K562 (cell line): ENCODE data around the gene MYO16. TPM values are rescaled to one million over a fixed set of nuclear protein-coding genes. Genes with fewer than 3 reads are reported as not detected.

Source experiments
- ATAC-seq: fragments of 200-7000 bp; cut with Tn5 transposase; 3 replicates; pipeline ENCODE4 v1.9.1; 2020; ENCODE audit warnings: moderate library complexity
- BruUV-seq: library from RNA; stranded (reverse); fragments of 400-500 nt; replicated peaks from 2 replicates; lab custom pipeline; 2021; lab: Mats Ljungman, UMichigan
- CTCF ChIA-PET: fragments of 300-600 bp; formaldehyde crosslinking; extraction: SDS; loops from one replicate; lab custom pipeline; 2021; ENCODE audit warnings: low intra/inter-chr PET ratio; lab: Yijun Ruan, JAX
- POLR2A ChIA-PET: fragments of 300-600, 350-650 bp; sonication (Branson Sonifier 250); formaldehyde crosslinking; extraction: SDS; loops from one replicate; lab custom pipeline; 2021; ENCODE audit warnings: antibody characterized with exemption, inconsistent platforms; lab: Yijun Ruan, JAX
- DNase-seq, 4 experiments: peaks; one replicate each; pipeline versions ENCODE4 v3.0.0 to v3.0.0-alpha.2; 2011 to 2018; ENCODE audit warnings: low spot score in 3 of 4, mixed read lengths in 3 of 4; ENCODE audit errors: extremely low read depth in 1 of 4
- FAIRE-seq: peaks from 2 replicates; lab custom pipeline; 2011; peaks lifted over from hg19 to GRCh38; lab: Jason Lieb, UNC
- H2AFZ ChIP-seq: 2 replicates; pipeline ENCODE4 v1.6.0; 2011; ENCODE audit warnings: low read depth, low read length, control low read depth, inconsistent platforms
- H3K27ac ChIP-seq: fragments of 200-600 bp; 3 replicates; pipeline ENCODE4 v1.8.0; 2011; ENCODE audit warnings: low read depth, mild to moderate bottlenecking, control low read depth, inconsistent platforms, low read length, moderate library complexity, mixed read lengths; ENCODE audit errors: extremely low read depth
- H3K27me3 ChIP-seq, 2 experiments: fragments of 300-600 bp in 1 of 2; 2 replicates in 1 of 2; 3 replicates in 1 of 2; pipeline versions ENCODE4 v1.6.0 to v1.8.0; 2011; ENCODE audit warnings: inconsistent platforms in 2 of 2, low read length in 2 of 2, mild to moderate bottlenecking in 1 of 2, mixed read lengths in 1 of 2, moderate library complexity in 1 of 2; ENCODE audit not compliant: control insufficient read depth in 2 of 2, insufficient read depth in 2 of 2
- H3K36me3 ChIP-seq: fragments of 300-600 bp; 3 replicates; pipeline ENCODE4 v1.8.0; 2011; ENCODE audit warnings: mild to moderate bottlenecking, low read length, inconsistent platforms; ENCODE audit not compliant: control insufficient read depth, insufficient read depth
- H3K4me1 ChIP-seq, 2 experiments: fragments of 200-600 bp in 1 of 2; replicated peaks in 1 of 2; 2 replicates in 1 of 2; 3 replicates in 1 of 2; pipeline versions ENCODE4 v1.5.1 to v1.8.0; 2011; ENCODE audit warnings: inconsistent platforms in 2 of 2, low read length in 2 of 2, mild to moderate bottlenecking in 1 of 2, mixed read lengths in 1 of 2, moderate library complexity in 1 of 2; ENCODE audit not compliant: control insufficient read depth in 2 of 2, insufficient read depth in 2 of 2
- H3K4me2 ChIP-seq: 2 replicates; pipeline ENCODE4 v1.6.1; 2011; ENCODE audit warnings: low read length, control low read depth, inconsistent platforms, mixed read lengths; ENCODE audit not compliant: insufficient read depth
- H3K4me3 ChIP-seq: fragments of 200-600 bp; sonication (generic), shearing (Covaris generic); 2 replicates; pipeline ENCODE4 v1.5.1; 2016; ENCODE audit warnings: control low read depth, inconsistent platforms
- H3K79me2 ChIP-seq: fragments of 200-600 bp; 3 replicates; pipeline ENCODE4 v1.8.0; 2011; ENCODE audit warnings: low read length, inconsistent platforms; ENCODE audit not compliant: control insufficient read depth, insufficient read depth
- H3K9ac ChIP-seq, 2 experiments: 2 replicates each; pipeline versions ENCODE4 v1.6.0 to v1.6.1; 2011; ENCODE audit warnings: low read depth in 2 of 2, low read length in 2 of 2, control low read depth in 1 of 2, inconsistent platforms in 1 of 2, mild to moderate bottlenecking in 1 of 2, mixed read lengths in 1 of 2; ENCODE audit not compliant: insufficient read depth in 1 of 2
- H3K9me1 ChIP-seq: one replicate; pipeline ENCODE4 v1.6.0; 2011; ENCODE audit warnings: inconsistent platforms, mild to moderate bottlenecking, low read length, moderate library complexity; ENCODE audit not compliant: control insufficient read depth, insufficient read depth
- H3K9me3 ChIP-seq: replicated peaks from 2 replicates; pipeline ENCODE4 v1.5.1; 2011; ENCODE audit warnings: low read depth, low read length, inconsistent platforms; ENCODE audit not compliant: control insufficient read depth, insufficient read depth
- H4K20me1 ChIP-seq: replicated peaks from 2 replicates; pipeline ENCODE4 v1.6.1; 2011; ENCODE audit warnings: low read length, inconsistent platforms, mixed read lengths; ENCODE audit not compliant: control insufficient read depth, insufficient read depth
- CEBPB ChIP-seq: fragments of 450-650 bp; IDR thresholded peaks from 2 replicates; pipeline ENCODE4 v1.6.1; 2016; ENCODE audit warnings: missing genetic modification characterization, missing compliant biosample characterization
- DEAF1 ChIP-seq: fragments of 450-650 bp; formaldehyde crosslinking; IDR thresholded peaks from 2 replicates; pipeline ENCODE4 v1.4.0; 2020; ENCODE audit warnings: mild to moderate bottlenecking, moderate library complexity
- DIDO1 ChIP-seq: fragments of 450-650 bp; IDR thresholded peaks from 2 replicates; pipeline ENCODE4 v1.6.1; 2016; ENCODE audit warnings: low read depth, missing biosample characterization, missing genetic modification characterization
- KLF13 ChIP-seq: fragments of 450-650 bp; IDR thresholded peaks from 2 replicates; pipeline ENCODE4 v1.6.1; 2016; ENCODE audit warnings: missing genetic modification characterization, low read depth, mild to moderate bottlenecking, missing compliant biosample characterization, moderate library complexity, borderline replicate concordance
- NBN ChIP-seq: fragments of 450-650 bp; IDR thresholded peaks from 2 replicates; pipeline ENCODE4 v1.6.1; 2016; ENCODE audit warnings: low read depth, mild to moderate bottlenecking
- PHB2 ChIP-seq: fragments of 450-650 bp; IDR thresholded peaks from 2 replicates; pipeline ENCODE4 v1.6.1; 2017; ENCODE audit warnings: low read depth
- POLR2AphosphoS5 ChIP-seq: IDR thresholded peaks from 2 replicates; pipeline ENCODE4 v1.6.1; 2011; ENCODE audit warnings: mild to moderate bottlenecking, low read depth, low read length, moderate library complexity; ENCODE audit not compliant: control insufficient read depth, insufficient read depth
- POLR3A ChIP-seq: IDR thresholded peaks from 2 replicates; pipeline ENCODE4 v1.6.1; 2011; ENCODE audit warnings: borderline replicate concordance, mild to moderate bottlenecking, moderate library complexity; ENCODE audit not compliant: insufficient read length, insufficient read depth; ENCODE audit errors: extremely low read depth
- SFPQ ChIP-seq: fragments of 200-400 bp; formaldehyde crosslinking; IDR thresholded peaks from 2 replicates; pipeline ENCODE4 v1.6.1; 2017; ENCODE audit warnings: mild to moderate bottlenecking, low read depth, low read length, moderate library complexity
- WHSC1 ChIP-seq: IDR thresholded peaks from one replicate; pipeline ENCODE4 v1.6.1; 2012; ENCODE audit warnings: low read length, control low read depth, inconsistent platforms
- ZNF316 ChIP-seq: fragments of 450-650 bp; IDR thresholded peaks from 2 replicates; pipeline ENCODE4 v1.6.1; 2016
- ZNF324 ChIP-seq: fragments of 250-450 bp; sonication (Bioruptor Pico); IDR thresholded peaks from 2 replicates; pipeline ENCODE4 v1.4.0; 2020; ENCODE audit warnings: mild to moderate bottlenecking
- WGBS: fragments of 100-300 bp; shearing (Covaris generic); methylation state at CpG from one replicate; pipeline ENCODE4 v1.1.6; 2016; ENCODE audit warnings: low coverage, mixed read lengths; ENCODE audit not compliant: insufficient coverage; ENCODE audit errors: missing lambda C conversion rate; 5-methylcytosine and 5-hydroxymethylcytosine counted together
- in situ Hi-C: fragments of 300-500 bp; cut with MboI; formaldehyde crosslinking; loops from 4 replicates; pipeline ENCODE4 v1.15.0; 2018; ENCODE audit warnings: inconsistent platforms, mixed read lengths
- intact Hi-C: fragments of 100-400 bp; cut with micrococcal nuclease; formaldehyde crosslinking; loops from 2 replicates; pipeline ENCODE4 v1.14.2; 2022
- polyA plus RNA-seq, 8 experiments: library from polyadenylated mRNA; depleted of rRNA in 4 of 8; stranded (reverse) in 5 of 8; unstranded in 3 of 8; fragments of >200 nt; fragmentation: Nextera tagmentation in 2 of 8; fragmentation: Illumina TruSeq in 1 of 8; extraction: Ambion mirVana in 2 of 8; extraction: Trizol in 1 of 8; gene quantifications; 2 replicates each; pipeline versions ENCODE4 v1.2.1 to v1.2.3, GENCODE V29; 2011 to 2014; ENCODE audit warnings: inconsistent platforms in 1 of 8, missing spikeins in 1 of 8
- total RNA-seq, 7 experiments: library from RNA; depleted of rRNA in 6 of 7; stranded (reverse); fragments of >200 nt in 6 of 7; fragmentation: Illumina TruSeq in 2 of 7; extraction: Trizol in 2 of 7; gene quantifications; 2 replicates each; pipeline versions ENCODE4 v1.2.1 to v1.2.3, GENCODE V29; 2011 to 2021; ENCODE audit warnings: low replicate concordance in 1 of 7

MYO16 gene
- total and polyA plus RNA-seq, 9 of the 15 experiments (the other 6 are each of a cell fraction or from before 2014, with no cell fraction given): 4.3 to 45.7 (median 12.1) TPM

- WGBS: 67% methylated on average over 8 of the region's 15 CpGs
- H3K4me1 ChIP-seq: peaks cover 8 to 9% of the 10 kb centered on the region in 2 experiments; a peak in 4 of 5 replicates
- no peak overlapping the region for H3K27ac ChIP-seq
- POLR2A ChIA-PET: no interaction called here
- no peaks in the 10 kb centered on the region for H4K20me1 ChIP-seq
- H3K4me2 ChIP-seq: no peak overlapping the region
- H3K27me3 ChIP-seq: no peaks in the 10 kb centered on the region
- in situ Hi-C loops (loop anchor here (25.0 kb wide), 1 partner anchor 586 kb away; no protein-coding TSS in a partner anchor), intact Hi-C loops (no loop called here)
- ATAC-seq (no peak), DNase-seq (no peak), FAIRE-seq (no peak)
- TF ChIP-seq CEBPB (tag) (no peak), ZNF316 (peak; percentile 12; the same call in 1 of the 2 replicates)
- no peaks in the 10 kb centered on the region for H3K36me3 ChIP-seq
- no peak overlapping the region for H3K4me3 ChIP-seq
- no peak overlapping the region for H3K9ac ChIP-seq
- no peaks in the 10 kb centered on the region for H3K79me2 ChIP-seq
- H2AFZ ChIP-seq: no peak overlapping the region
- CTCF ChIA-PET: no interaction called here
- no peaks in the 10 kb centered on the region for H3K9me1 ChIP-seq
- H3K9me3 ChIP-seq: no peaks in the 10 kb centered on the region
- no TSS peak for BruUV-seq
These were observed 294.1 kb downstream of the MYO16 start for GRCh38 chr13:108923386-108924047.

DNA sequence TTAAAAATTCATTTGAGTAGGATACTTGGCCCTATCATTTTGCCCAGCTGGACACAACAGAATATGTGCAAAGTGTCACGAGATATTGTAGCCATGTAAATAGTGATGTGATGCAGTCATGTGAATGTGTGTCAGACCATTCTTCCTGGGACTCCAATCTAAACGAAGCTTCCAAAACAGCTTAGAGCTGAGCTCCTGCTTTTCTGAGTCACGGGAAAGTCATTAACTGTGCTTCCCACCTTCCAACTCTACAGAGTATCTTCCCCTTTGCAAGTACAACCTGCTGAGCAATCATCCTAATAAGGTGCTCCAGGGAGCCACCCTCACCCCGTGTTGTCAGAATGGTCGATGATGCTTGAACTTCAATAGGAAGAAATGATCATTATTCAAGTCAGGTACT, 294.7 kb downstream of the MYO16 start:
- ATAC-seq: no peak
- Histone ChIP-seq H3K27me3 (no peaks in the 10 kb centered on the region), H3K27ac (no peak overlapping the region), H3K9ac (no peak overlapping the region), H3K4me1 (peaks cover 8 to 9% of the 10 kb centered on the region in 2 experiments; a peak in 4 of 5 replicates), H3K9me3 (no peaks in the 10 kb centered on the region), H3K4me3 (no peak overlapping the region), H3K9me1 (no peaks in the 10 kb centered on the region), H3K4me2 (no peak overlapping the region), H2AFZ (no peak overlapping the region), H3K36me3 (no peaks in the 10 kb centered on the region), H4K20me1 (no peaks in the 10 kb centered on the region), H3K79me2 (no peaks in the 10 kb centered on the region)
- DNase-seq: no peak
- WGBS: 25% methylated on average over 5 of the region's 5 CpGs
- FAIRE-seq: no peak
- intact Hi-C loops (no loop called here), in situ Hi-C loops (loop anchor here (25.0 kb wide), 1 partner anchor 587 kb away; no protein-coding TSS in a partner anchor)
- ChIA-PET POLR2A (no interaction called here), CTCF (no interaction called here)
- no TSS peak for BruUV-seq
- TF ChIP-seq WHSC1: no peak
- TF ChIP-seq KLF13 (tag): no peak
- no peak for TF ChIP-seq ZNF324 (CRISPR knock-in tag)
- no peak for TF ChIP-seq DIDO1
- TF ChIP-seq POLR2AphosphoS5: no peak
- TF ChIP-seq DEAF1 (CRISPR knock-in tag): no peak
- no peak for TF ChIP-seq POLR3A
- no peak for TF ChIP-seq SFPQ
- no peak for TF ChIP-seq NBN
- TF ChIP-seq PHB2: no peak
